Measurements from ENCODE around the gene PRKG1.
"Not testable (repeated sequence)": the region's sequence is repeated elsewhere in the genome, so short reads cannot be mapped to it uniquely, and the experiment has no call there.

Gene PRKG1

DNA sequence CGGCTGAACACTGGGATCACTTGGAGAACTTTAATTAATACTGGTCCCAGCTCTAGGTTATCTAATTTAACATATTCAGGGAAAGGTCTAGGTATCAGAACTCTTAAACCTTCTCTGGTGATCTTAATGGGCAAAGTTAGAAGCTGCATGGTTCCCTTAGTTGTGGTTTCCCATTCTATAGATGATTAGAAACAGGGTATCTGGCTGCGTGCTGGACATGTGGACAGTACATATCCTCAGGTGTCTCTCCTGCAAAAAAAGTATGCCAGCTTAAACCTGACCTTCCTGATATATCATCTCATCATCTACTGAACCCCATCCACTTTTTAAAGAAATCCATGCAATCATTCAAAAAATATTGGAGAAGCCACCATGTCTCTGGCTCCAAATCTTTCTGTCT lies 955.3 kb downstream of the PRKG1 start:
- ChIA-PET POLR2A (no interaction called here), CTCF (no interaction called here)
- Histone ChIP-seq H3K36me3 (ENCODE audit: control insufficient read depth in 4 of 4, insufficient read depth in 4 of 4, low read length in 3 of 4) (no peaks in the 10 kb centered on the region), H3K9me3 (ENCODE audit: control extremely low read depth in 1 of 5, control insufficient read depth in 4 of 5, insufficient read depth in 2 of 5, low read depth in 1 of 5, low read length in 4 of 5) (no peaks in the 10 kb centered on the region), H3K4me1 (ENCODE audit: control extremely low read depth in 1 of 4, control insufficient read depth in 4 of 4, insufficient read depth in 4 of 4, low read length in 3 of 4) (peaks cover 0 to 6% (median 0%) of the 10 kb centered on the region in 4 experiments), H3K27ac (ENCODE audit: insufficient read depth in 1 of 2, low read depth in 1 of 2, low read length in 2 of 2, poor library complexity in 1 of 2, severe bottlenecking in 2 of 2) (no peak overlapping the region), H3K27me3 (replicated peaks in 2 of 5; ENCODE audit: control insufficient read depth in 4 of 5, insufficient read depth in 5 of 5, low read length in 4 of 5) (no peaks in the 10 kb centered on the region), H3K4me3 (ENCODE audit: control insufficient read depth in 1 of 7, extremely low read depth in 1 of 7, insufficient read depth in 4 of 7, low read depth in 2 of 7, low read length in 6 of 7) (no peak overlapping the region)
- no peak for DNase-seq
- WGBS (ENCODE audit: insufficient coverage) = 100% methylated on average over 1 of the region's 2 CpGs

DNA sequence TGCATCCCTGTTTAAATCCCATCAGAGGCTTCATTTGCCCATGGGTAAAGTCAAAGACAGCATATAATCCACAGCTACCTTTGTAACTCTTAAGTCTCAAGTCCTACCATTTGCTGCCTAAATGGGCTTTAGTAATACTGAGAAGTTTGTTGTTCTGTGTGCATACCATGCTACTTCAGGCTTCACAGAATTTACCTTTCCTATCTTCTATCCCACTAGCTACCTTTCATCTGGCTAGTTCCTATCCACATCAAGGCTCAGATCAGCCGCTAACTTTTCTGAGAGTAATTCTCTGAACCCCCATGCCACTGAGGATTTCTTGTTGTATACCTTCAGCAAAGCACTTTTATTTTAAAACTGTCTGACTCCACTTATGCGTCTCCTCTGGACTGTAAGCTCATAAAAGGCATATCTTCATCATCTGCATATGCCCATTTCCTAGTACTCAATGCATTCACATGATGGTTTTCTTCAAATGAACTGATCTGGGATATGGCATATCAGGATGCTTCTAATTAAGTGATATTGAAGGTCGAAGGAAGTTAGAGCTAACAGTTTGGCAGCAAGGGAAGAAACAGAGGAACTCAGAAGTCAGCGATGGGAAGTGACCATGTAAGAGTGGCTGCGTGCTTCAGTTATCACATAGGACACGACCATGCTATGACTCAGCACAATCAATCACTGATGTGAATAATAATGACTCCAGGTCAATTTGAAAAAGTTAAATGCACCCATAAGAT lies 955.9 kb downstream of the PRKG1 start:
- H3K9me3 ChIP-seq (ENCODE audit: control extremely low read depth in 1 of 5, control insufficient read depth in 4 of 5, insufficient read depth in 2 of 5, low read depth in 1 of 5, low read length in 4 of 5) = no peaks in the 10 kb centered on the region
- H3K4me1 ChIP-seq (ENCODE audit: control extremely low read depth in 1 of 4, control insufficient read depth in 4 of 4, insufficient read depth in 4 of 4, low read length in 3 of 4) = peaks cover 0 to 6% (median 0%) of the 10 kb centered on the region in 4 experiments
- no peaks in the 10 kb centered on the region for H3K27me3 ChIP-seq (replicated peaks in 2 of 5; ENCODE audit: control insufficient read depth in 4 of 5, insufficient read depth in 5 of 5, low read length in 4 of 5)
- WGBS (ENCODE audit: insufficient coverage) = 44% methylated on average over 2 of the region's 6 CpGs
- DNase-seq = peak; percentile 17 to 72 (median 65)
- H3K27ac ChIP-seq (ENCODE audit: insufficient read depth in 1 of 2, low read depth in 1 of 2, low read length in 2 of 2, poor library complexity in 1 of 2, severe bottlenecking in 2 of 2) = no peak overlapping the region
- POLR2A ChIA-PET = no interaction called here
- CTCF ChIA-PET = no interaction called here
- H3K36me3 ChIP-seq (ENCODE audit: control insufficient read depth in 4 of 4, insufficient read depth in 4 of 4, low read length in 3 of 4) = no peaks in the 10 kb centered on the region
- H3K4me3 ChIP-seq (ENCODE audit: control insufficient read depth in 1 of 7, extremely low read depth in 1 of 7, insufficient read depth in 4 of 7, low read depth in 2 of 7, low read length in 6 of 7) = no peak overlapping the region

DNA sequence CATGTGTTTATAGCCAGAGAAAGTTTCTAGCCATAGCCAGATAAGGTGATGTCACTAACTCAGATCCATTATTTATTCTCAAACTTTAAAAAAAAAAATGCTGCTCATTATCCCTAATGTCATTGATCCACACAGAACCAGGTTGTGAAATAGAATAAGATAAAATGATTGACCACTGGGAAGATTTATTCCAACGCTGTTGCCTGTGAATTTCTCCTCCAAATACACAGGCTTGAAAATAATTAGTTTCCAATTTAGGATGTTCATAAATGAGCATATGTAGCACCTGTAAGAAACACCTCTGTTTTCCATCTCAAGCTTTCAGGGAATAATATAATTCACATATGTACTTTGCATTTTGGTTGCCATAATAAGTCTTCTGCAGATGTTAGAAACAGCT lies 956.7 kb downstream of the PRKG1 start:
- Histone ChIP-seq H3K4me3 (ENCODE audit: control insufficient read depth in 1 of 7, extremely low read depth in 1 of 7, insufficient read depth in 4 of 7, low read depth in 2 of 7, low read length in 6 of 7) (no peak overlapping the region), H3K36me3 (ENCODE audit: control insufficient read depth in 4 of 4, insufficient read depth in 4 of 4, low read length in 3 of 4) (no peaks in the 10 kb centered on the region), H3K27ac (ENCODE audit: insufficient read depth in 1 of 2, low read depth in 1 of 2, low read length in 2 of 2, poor library complexity in 1 of 2, severe bottlenecking in 2 of 2) (no peak overlapping the region), H3K27me3 (replicated peaks in 2 of 5; ENCODE audit: control insufficient read depth in 4 of 5, insufficient read depth in 5 of 5, low read length in 4 of 5) (no peaks in the 10 kb centered on the region), H3K4me1 (ENCODE audit: control extremely low read depth in 1 of 4, control insufficient read depth in 4 of 4, insufficient read depth in 4 of 4, low read length in 3 of 4) (peaks cover 0 to 6% (median 0%) of the 10 kb centered on the region in 4 experiments), H3K9me3 (ENCODE audit: control extremely low read depth in 1 of 5, control insufficient read depth in 4 of 5, insufficient read depth in 2 of 5, low read depth in 1 of 5, low read length in 4 of 5) (no peaks in the 10 kb centered on the region)
- POLR2A ChIA-PET = no interaction called here
- CTCF ChIA-PET = interaction anchor here (0.9 kb wide), 1 partner anchor 609 kb away, joined by 3 read pairs; no protein-coding TSS in a partner anchor
- DNase-seq = no peak
- no CpG with 5 or more reads among the region's 1 CpG for WGBS (ENCODE audit: insufficient coverage)

DNA sequence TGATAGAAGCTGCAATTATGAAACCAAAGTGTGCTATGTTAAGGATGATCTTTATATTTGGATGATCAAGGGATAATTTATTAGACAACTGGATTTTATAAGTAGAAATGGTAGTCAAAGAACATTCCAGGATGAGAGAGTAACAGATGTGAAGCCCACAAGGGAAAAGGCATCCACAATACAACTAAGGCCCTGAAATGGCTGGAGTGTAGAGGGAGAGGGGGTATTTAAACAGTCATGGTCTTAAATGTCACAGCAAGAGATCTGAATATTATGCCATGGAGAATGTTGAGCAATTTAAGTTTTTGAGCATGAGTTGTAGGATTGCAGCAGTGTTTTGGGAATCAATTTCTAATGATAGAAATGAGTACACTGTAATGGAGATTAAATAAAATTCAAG lies 957.5 kb downstream of the PRKG1 start:
- CTCF ChIA-PET = interaction anchor here (0.9 kb wide), 1 partner anchor 610 kb away, joined by 3 read pairs; no protein-coding TSS in a partner anchor
- no peaks in the 10 kb centered on the region for H3K36me3 ChIP-seq (ENCODE audit: control insufficient read depth in 4 of 4, insufficient read depth in 4 of 4, low read length in 3 of 4)
- H3K4me3 ChIP-seq (ENCODE audit: control insufficient read depth in 1 of 7, extremely low read depth in 1 of 7, insufficient read depth in 4 of 7, low read depth in 2 of 7, low read length in 6 of 7) = no peak overlapping the region
- H3K27ac ChIP-seq (ENCODE audit: insufficient read depth in 1 of 2, low read depth in 1 of 2, low read length in 2 of 2, poor library complexity in 1 of 2, severe bottlenecking in 2 of 2) = no peak overlapping the region
- no peak for DNase-seq
- POLR2A ChIA-PET = no interaction called here
- H3K27me3 ChIP-seq (replicated peaks in 2 of 5; ENCODE audit: control insufficient read depth in 4 of 5, insufficient read depth in 5 of 5, low read length in 4 of 5) = no peaks in the 10 kb centered on the region
- peaks cover 0 to 6% (median 0%) of the 10 kb centered on the region in 4 experiments for H3K4me1 ChIP-seq (ENCODE audit: control extremely low read depth in 1 of 4, control insufficient read depth in 4 of 4, insufficient read depth in 4 of 4, low read length in 3 of 4)
- H3K9me3 ChIP-seq (ENCODE audit: control extremely low read depth in 1 of 5, control insufficient read depth in 4 of 5, insufficient read depth in 2 of 5, low read depth in 1 of 5, low read length in 4 of 5) = no peaks in the 10 kb centered on the region

DNA sequence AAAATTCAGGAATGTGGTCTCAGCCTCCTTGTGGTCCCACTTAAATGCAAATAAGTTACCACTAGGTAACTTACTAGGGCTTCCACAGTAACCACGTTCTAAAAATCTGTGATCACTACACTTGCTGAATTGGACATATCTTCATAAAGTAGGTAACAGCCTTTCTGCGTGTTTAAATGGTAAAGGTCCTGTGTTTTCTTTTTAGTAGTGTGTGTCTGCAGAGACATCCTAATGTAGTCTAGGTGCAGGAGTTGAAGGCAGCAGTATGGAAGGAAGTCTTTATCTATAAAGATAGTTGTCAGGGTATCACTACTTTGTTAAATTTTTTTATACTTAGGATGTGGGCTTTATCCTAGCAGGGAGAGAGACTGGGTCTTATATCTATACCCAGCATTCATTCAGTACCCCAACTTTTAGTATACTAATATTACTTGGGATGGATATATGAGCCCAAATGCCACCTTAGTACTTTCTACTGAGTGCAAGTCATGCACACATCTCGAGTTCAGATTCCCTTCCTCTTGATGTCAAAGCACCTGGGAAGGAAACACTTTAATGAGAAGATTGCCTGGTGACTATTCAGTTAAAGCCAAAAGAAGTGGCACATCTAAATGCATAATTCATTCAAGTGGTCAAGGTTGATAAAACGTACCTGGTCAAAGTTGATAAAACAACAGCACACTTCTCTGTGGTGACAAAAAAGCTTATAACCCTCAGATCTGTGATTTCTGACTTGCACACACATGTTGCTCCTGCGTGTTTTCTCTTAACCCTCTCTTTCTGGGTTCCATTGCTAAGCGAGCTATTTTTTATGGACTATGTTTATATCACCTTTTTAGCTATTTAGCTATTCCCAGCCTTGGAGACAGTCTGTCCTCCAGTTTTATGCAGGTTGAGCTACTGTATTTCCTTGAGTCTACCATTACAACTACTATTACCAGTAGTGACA lies 958.7 kb downstream of the PRKG1 start:
- 100% methylated on average over 4 of the region's 6 CpGs for WGBS (ENCODE audit: insufficient coverage)

DNA sequence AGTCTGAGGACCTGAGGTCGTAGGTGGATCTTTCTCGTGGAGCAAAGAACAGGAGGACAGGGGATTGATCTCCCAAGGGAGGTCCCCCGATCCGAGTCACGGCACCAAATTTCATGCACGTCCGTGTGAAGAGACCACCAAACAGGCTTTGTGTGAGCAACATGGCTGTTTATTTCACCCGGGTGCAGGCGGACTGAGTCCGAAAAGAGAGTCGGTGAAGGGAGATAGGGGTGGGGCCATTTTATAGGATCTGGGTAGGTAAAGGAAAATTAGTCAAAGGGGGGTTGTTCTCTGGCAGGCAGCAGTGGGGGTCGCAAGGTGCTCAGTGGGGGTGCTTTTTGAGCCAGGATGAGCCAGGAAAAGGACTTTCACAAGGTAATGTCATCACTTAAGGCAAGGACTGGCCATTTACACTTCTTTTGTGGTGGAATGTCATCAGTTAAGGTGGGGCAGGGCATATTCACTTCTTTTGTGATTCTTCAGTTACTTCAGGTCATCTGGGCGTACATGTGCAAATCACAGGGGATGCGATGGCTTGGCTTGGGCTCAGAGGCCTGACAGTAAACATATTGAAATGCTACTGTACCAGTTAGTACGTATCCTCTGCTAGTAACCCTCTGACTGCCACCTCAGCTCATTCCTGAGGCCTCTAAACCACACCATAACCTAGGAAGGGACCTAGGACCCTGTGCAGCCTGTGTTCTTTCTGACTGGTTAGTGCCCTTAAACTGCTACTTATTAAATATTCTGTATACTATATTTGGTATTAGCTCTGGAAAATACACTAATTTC lies 964.9 kb downstream of the PRKG1 start:
- H3K27ac ChIP-seq (ENCODE audit: insufficient read depth in 1 of 2, low read depth in 1 of 2, low read length in 2 of 2, poor library complexity in 1 of 2, severe bottlenecking in 2 of 2); POLR2A ChIA-PET; H3K36me3 ChIP-seq (ENCODE audit: control insufficient read depth in 4 of 4, insufficient read depth in 4 of 4, low read length in 3 of 4); H3K4me3 ChIP-seq (ENCODE audit: control insufficient read depth in 1 of 7, extremely low read depth in 1 of 7, insufficient read depth in 4 of 7, low read depth in 2 of 7, low read length in 6 of 7); H3K27me3 ChIP-seq (replicated peaks in 2 of 5; ENCODE audit: control insufficient read depth in 4 of 5, insufficient read depth in 5 of 5, low read length in 4 of 5); DNase-seq; H3K9me3 ChIP-seq (ENCODE audit: control extremely low read depth in 1 of 5, control insufficient read depth in 4 of 5, insufficient read depth in 2 of 5, low read depth in 1 of 5, low read length in 4 of 5); H3K4me1 ChIP-seq (ENCODE audit: control extremely low read depth in 1 of 4, control insufficient read depth in 4 of 4, insufficient read depth in 4 of 4, low read length in 3 of 4); CTCF ChIA-PET: not testable (repeated sequence)
- 75% methylated on average over 2 of the region's 15 CpGs for WGBS (ENCODE audit: insufficient coverage)

More for the DNA sequence above, 958.7 kb downstream of the PRKG1 start:
- CTCF ChIA-PET = no interaction called here
- POLR2A ChIA-PET = no interaction called here
- Histone ChIP-seq H3K4me1 (ENCODE audit: control extremely low read depth in 1 of 4, control insufficient read depth in 4 of 4, insufficient read depth in 4 of 4, low read length in 3 of 4) (peaks cover 0 to 6% (median 0%) of the 10 kb centered on the region in 4 experiments), H3K27me3 (replicated peaks in 2 of 5; ENCODE audit: control insufficient read depth in 4 of 5, insufficient read depth in 5 of 5, low read length in 4 of 5) (no peaks in the 10 kb centered on the region), H3K36me3 (ENCODE audit: control insufficient read depth in 4 of 4, insufficient read depth in 4 of 4, low read length in 3 of 4) (no peaks in the 10 kb centered on the region), H3K4me3 (ENCODE audit: control insufficient read depth in 1 of 7, extremely low read depth in 1 of 7, insufficient read depth in 4 of 7, low read depth in 2 of 7, low read length in 6 of 7) (no peak overlapping the region), H3K27ac (ENCODE audit: insufficient read depth in 1 of 2, low read depth in 1 of 2, low read length in 2 of 2, poor library complexity in 1 of 2, severe bottlenecking in 2 of 2) (no peak overlapping the region), H3K9me3 (ENCODE audit: control extremely low read depth in 1 of 5, control insufficient read depth in 4 of 5, insufficient read depth in 2 of 5, low read depth in 1 of 5, low read length in 4 of 5) (no peaks in the 10 kb centered on the region)
- DNase-seq = no peak

Data from common myeloid progenitor, CD34-positive (primary cell).